Frontal cortex (tissue), 4 donors: ENCODE measurements around the gene PTGFRN. TPM values are rescaled to one million over a fixed set of nuclear protein-coding genes. Genes with fewer than 3 reads are reported as not detected.
"Not testable (repeated sequence)": the region's sequence is repeated elsewhere in the genome, so short reads cannot be mapped to it uniquely, and the experiment has no call there.

Source experiments
- DNase-seq, 2 donors: peaks; one replicate each; pipeline ENCODE4 v3.0.0; 2012; ENCODE audit warnings: low spot score in 2 of 2
- FAIRE-seq: peaks from 2 replicates; lab custom pipeline; 2012; peaks lifted over from hg19 to GRCh38; lab: Jason Lieb, UNC
- total RNA-seq: library from RNA; depleted of rRNA; stranded (reverse); fragments of >200 nt; gene quantifications from one replicate; pipeline ENCODE4 v1.2.3, GENCODE V29; 2014
- donor health status: control.
- donor health status: control.
- donor health status: control.

The PTGFRN gene
- total RNA-seq, 1 donor from 2014 or later: 40.8 TPM

- no peak for DNase-seq
- no peak for FAIRE-seq
Observed at GRCh38 chr1:116958110-116958509, 48.4 kb downstream of the PTGFRN start.

GRCh38 chr1:116958977-116959376 lies 49.3 kb downstream of the PTGFRN start:
- no peak for FAIRE-seq

GRCh38 chr1:116961606-116962005 lies 51.9 kb downstream of the PTGFRN start:
- no peak for FAIRE-seq
- DNase-seq: no peak

More at GRCh38 chr1:116958977-116959376, 49.3 kb downstream of the PTGFRN start:
- no peak for DNase-seq

GRCh38 chr1:116962987-116963639 lies 53.4 kb downstream of the PTGFRN start:
- no peak for DNase-seq

GRCh38 chr1:116966791-116967190 lies 57.1 kb downstream of the PTGFRN start:
- FAIRE-seq (no peak), DNase-seq (no peak)

More at GRCh38 chr1:116962987-116963639, 53.4 kb downstream of the PTGFRN start:
- no peak for FAIRE-seq

GRCh38 chr1:116968724-116969123 lies 59.0 kb downstream of the PTGFRN start:
- DNase-seq (no peak), FAIRE-seq (peak; percentile 63)

- DNase-seq (no peak), FAIRE-seq (no peak)
Observed at GRCh38 chr1:116971258-116971860, 61.6 kb downstream of the PTGFRN start.

- no peak for FAIRE-seq
- DNase-seq: no peak
Observed at GRCh38 chr1:116971965-116972673, 62.4 kb downstream of the PTGFRN start.

GRCh38 chr1:116972674-116973030 lies 62.9 kb downstream of the PTGFRN start:
- DNase-seq (no peak), FAIRE-seq (no peak)

- not testable (repeated sequence) for DNase-seq, FAIRE-seq
Observed at GRCh38 chr1:116980309-116980708, 70.6 kb downstream of the PTGFRN start.

- DNase-seq (no peak), FAIRE-seq (no peak)
Observed at GRCh38 chr1:116981521-116982037, 71.9 kb downstream of the PTGFRN start.

GRCh38 chr1:116982319-116983004 lies 72.7 kb downstream of the PTGFRN start:
- DNase-seq (no peak), FAIRE-seq (no peak)

- FAIRE-seq (no peak), DNase-seq (no peak)
Observed at GRCh38 chr1:116983112-116983511, 73.4 kb downstream of the PTGFRN start.

GRCh38 chr1:116983678-116984077 lies 74.0 kb downstream of the PTGFRN start:
- FAIRE-seq (no peak), DNase-seq (no peak)

- DNase-seq (no peak), FAIRE-seq (no peak)
Observed at GRCh38 chr1:116984406-116985160, 74.9 kb downstream of the PTGFRN start.

GRCh38 chr1:116986421-116987255 lies 76.9 kb downstream of the PTGFRN start:
- FAIRE-seq (no peak), DNase-seq (no peak)

- DNase-seq: no peak
- FAIRE-seq: no peak
Observed at GRCh38 chr1:116987256-116987555, 77.5 kb downstream of the PTGFRN start.

- DNase-seq (no peak), FAIRE-seq (no peak)
Observed at GRCh38 chr1:116988248-116988647, 78.5 kb downstream of the PTGFRN start.

GRCh38 chr1:116988908-116989307 lies 79.2 kb downstream of the PTGFRN start:
- no peak for FAIRE-seq

More at GRCh38 chr1:116988908-116989307, 79.2 kb downstream of the PTGFRN start:
- DNase-seq: no peak
